NCI-H2081 (cell line): Measurements from ENCODE around the gene TXNIP.
A peak's percentile ranks its signal among the peaks of the same experiment; 100 is the strongest.

Source experiments
- DNase-seq, 2 experiments: peaks; one replicate each; lab custom pipeline; 2025; lab: John Stamatoyannopoulos, UW

The TXNIP gene

DNA sequence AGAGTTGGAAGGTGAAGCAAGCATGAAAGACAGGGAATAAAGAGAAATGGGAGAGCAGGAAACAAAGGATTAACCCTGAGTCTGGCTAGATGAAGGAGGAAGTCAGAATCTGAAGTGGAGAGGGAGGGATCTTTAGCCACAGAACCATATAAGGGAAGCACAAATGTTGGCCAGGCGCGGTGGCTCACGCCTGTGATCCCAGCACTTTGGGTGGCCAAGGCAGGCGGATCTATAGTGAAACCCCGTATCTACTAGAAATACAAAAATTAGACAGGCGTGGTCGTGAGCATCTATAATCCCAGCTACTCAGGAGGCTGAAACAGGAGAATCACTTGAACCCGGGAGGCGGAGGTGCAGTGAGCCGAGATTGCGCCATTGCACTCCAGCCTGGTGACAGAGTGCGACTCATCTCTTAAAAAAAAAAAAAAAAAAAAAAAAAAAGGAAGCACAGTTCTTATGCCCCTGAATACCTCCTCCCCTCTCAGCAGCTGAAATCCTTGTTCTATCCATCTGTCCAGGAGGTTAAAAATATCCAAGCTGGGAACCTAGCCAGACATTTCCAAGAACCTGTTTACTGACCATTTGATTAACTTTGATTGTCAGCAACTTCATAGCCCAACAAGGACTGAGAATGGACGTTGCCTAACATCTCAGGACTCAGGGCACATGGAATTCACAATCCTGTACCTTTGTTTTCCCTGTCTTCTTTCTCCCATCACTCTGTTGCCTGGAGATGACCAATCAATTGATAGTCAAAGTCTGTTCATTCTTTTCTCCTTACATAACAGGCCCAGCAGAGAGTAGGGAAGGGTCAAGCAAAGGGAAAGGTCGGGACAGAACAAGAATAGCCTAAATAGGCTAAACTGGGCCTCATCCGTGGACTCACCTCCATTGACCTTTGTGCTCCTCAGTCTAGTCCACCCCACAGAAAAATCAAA, 10.6 kb downstream of the TXNIP start:
- no peak for DNase-seq

DNA sequence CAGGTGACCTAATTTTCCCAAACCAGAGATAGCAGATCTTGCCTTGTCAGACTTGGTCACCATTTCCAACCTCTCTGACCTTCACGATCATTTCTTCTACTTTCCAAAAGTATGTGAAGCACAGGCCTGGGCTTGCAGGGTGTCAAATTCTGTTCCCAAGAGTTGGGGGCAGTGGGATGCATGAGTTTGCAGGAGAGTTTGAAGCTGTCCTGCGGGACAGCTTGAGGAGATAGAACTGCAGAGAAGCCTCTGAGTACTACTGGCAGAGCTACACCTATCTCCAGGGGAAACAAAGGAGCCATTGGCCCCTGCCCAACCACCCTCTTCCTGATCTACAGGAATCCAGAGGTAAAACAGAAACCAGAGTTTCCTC, 11.3 kb downstream of the TXNIP start:
- no peak for DNase-seq

DNA sequence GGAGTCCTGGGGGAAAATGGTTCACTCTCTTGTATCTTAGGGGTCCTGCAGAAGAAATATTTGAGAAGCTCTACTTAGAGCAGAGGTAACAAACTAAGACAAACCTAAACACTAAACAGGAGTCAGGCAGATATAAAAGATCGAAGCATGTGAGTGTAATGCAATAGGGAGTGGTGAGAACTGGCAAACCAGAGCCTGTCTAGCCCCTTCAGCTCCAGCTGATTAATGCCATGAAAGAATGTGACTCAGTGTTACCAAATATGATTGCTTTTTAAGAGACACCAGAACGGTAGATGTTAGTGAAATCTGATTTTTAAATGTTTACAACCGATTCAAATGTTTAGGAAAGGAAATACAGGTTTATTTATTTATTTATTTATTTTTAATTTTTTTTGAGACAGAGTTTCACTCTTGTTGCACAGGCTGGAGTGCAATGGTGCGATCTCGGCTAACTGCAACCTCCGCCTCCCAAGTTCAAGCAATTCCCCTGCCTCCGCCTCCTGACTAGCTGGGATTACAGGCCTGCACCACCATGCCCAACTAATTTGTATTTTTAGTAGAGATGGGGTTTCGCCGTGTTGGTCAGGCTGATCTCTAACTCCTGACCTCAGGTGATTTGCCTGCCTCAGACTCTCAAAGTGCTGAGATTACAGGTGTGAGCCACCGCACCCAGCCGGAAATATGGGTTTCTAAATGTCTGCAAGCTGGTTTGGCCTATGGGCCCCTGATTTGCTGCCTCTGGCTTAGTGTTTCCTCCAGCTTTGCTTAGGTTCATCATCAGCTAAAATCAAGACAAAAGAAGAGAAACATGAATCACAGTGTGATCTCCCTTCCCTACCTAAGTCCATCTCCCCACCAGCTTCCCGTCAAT, 12.2 kb downstream of the TXNIP start:
- DNase-seq, result no peak

DNA sequence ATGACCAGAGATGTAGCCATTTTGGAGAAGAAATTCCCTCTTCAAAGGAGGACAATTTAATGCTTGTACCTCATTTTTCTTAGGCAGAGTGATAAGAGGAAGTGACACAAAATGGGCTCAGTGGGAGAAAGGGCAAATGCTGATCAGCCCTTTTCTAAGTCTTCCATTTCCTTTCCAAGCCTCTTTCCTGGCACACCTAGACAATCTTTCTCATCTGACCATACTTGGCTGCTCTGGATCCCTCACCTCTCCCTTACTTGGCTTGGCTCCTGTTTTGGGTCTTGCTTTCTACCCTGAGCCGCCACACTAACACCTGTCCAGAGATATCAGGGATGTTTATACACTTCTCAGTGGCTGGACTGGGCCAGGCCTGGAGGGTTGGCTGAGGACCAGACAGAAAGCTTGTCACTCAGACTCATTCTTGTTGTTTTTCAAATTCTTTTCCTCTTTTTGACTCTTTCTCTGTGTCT, 13.1 kb downstream of the TXNIP start:
- DNase-seq, result no peak

DNA sequence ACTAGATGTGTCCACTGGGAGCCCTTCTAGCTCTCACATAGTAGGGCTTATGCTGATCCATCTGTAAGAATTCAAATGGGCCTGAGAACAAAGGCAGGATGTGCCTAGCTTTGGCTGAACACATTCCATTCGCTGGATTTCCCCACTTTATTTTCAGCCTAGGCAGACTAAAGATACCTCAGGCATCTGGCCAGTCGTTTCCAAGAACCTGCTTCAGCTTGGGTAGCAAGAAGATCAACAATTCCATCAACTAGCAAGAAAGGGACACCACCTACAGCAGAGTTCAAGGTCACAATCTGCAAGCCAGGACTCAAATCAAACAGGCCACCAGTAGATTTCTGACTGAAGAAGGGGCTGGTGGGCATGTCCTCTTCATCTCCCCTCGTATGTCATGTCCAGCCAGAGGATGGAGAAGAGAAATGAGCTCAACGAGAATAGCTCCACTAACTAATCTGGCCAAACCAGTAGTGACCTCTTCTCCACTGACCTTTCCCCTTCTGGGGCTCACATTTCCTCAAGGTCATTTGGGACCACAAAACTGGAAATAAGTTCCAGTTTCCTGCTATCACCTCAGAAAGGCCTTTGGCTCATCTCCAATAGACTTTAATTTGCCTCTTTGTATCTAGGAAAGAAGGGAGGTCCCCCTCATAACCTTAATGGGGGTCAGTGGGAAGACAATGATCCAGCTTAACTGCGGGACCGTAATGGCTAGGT, 14.2 kb downstream of the TXNIP start:
- no peak for DNase-seq

DNA sequence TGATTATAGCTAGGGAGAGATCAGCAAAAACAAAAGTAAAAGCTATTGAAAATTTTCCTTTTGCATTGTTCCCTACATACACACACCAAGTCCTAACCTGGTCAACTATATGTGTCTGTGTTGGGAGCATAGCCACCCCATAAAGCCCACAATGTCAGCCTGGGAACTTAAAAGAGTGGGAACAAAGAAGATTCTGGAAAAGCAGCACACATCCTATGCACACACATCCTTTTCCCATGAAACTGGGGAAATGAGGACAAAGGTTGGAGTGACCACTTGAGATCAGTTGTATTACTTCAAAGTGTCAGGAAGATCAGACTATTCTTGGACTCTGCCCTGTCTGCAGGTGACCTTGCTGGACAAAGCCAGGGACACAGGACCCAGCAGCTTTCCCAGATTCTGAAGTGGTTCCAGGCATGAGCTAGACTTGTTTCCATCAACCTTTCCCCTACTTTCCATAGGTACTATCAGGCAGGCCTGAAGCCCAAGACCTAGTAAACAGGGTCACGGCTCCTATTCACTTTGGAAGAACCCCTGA, 15.9 kb downstream of the TXNIP start:
- DNase-seq, result no peak

DNA sequence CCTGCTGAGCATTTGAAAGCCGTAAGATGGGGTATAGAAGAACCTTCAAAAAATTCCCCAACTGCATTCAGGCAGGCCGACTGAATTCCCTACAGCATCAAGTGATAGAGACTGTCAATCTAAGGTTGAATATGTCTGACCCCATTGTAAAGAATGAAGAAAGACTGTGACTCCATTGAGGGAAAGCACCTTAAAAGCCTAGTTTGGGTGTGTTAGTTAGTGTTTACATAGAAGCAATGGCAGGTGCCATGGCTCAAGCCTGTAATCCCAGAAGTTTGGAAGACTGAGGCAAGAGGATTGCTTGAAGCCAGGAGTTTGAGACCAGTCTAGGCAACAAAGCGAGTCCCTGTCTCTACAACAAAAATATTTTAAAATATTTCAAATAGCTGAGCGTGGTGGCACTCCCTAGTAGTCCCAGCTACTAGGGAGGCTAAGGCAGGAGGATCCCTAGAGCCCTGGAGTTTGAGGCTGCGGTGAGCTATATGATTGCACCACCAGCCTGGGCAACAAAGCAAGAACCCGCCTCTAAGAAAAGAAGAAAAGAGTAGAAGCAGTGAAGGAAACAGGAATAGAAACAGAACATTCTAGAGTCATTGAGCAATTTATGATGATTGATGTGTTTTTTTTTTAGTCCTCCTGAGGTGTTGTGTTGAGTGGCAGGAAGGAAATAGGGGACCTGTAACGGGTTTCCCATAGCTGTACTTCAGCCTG, 16.5 kb downstream of the TXNIP start:
- DNase-seq, result no peak

DNA sequence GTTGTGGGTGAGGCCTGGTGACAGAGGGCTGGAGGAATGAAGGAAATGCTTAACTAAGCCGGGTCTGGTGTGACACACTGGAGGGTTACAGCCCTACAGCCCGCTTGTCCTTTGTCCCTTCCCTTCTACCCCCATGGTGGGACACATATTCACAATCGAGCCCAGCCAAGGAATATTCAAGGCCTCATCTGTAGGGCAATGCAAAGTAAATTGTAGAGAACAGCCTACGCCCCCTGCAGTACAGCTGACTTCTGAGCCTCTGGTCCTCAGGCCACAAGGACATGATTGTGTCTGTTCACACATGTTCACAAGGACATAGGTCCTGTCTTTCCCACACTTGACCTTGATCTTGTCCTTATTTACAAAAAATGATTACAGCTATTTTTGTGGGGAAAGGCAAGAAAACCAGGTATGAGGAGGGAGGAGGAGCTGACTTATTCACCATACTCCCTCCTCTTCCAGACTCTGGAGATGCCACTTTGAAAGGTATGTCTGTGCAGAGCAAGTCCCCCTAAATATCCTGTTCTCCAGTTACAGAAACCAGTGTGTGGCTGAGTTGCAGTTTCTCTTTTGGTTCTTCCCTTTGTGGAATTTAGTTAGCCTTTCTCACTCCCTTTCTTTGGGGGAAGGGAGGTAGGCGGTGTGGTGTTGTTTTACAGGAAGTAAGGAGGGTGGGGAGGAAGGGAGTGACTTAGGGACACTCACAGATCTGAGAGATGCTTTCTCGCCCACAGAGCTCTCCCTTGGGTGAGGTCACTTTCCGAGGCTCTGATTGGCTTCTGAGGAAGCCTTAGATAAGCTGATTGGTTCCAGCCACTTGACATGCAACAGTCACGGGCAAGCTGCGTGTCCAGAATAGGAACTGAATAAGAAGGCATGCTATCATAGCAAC, 17.3 kb downstream of the TXNIP start:
- DNase-seq, result peak; percentile 73 to 74

DNA sequence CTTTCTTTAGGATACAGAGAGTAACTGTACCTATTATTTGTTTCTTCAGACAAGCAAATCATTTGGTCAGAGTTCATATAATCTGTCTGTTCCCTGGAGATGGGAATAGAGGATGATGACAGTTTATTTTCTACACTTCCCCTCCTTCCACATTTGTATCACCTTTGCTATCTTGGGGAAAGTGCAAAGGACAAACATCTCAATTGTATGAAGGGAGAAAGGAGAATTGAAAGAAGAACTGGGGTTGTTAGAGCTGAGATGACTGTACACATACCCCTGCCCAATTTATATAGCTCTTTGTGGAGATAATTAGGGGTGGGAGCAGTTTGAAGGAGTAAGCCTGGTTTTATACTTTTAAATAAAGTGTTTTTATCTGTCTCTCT, 17.9 kb downstream of the TXNIP start:
- DNase-seq, result no peak

DNA sequence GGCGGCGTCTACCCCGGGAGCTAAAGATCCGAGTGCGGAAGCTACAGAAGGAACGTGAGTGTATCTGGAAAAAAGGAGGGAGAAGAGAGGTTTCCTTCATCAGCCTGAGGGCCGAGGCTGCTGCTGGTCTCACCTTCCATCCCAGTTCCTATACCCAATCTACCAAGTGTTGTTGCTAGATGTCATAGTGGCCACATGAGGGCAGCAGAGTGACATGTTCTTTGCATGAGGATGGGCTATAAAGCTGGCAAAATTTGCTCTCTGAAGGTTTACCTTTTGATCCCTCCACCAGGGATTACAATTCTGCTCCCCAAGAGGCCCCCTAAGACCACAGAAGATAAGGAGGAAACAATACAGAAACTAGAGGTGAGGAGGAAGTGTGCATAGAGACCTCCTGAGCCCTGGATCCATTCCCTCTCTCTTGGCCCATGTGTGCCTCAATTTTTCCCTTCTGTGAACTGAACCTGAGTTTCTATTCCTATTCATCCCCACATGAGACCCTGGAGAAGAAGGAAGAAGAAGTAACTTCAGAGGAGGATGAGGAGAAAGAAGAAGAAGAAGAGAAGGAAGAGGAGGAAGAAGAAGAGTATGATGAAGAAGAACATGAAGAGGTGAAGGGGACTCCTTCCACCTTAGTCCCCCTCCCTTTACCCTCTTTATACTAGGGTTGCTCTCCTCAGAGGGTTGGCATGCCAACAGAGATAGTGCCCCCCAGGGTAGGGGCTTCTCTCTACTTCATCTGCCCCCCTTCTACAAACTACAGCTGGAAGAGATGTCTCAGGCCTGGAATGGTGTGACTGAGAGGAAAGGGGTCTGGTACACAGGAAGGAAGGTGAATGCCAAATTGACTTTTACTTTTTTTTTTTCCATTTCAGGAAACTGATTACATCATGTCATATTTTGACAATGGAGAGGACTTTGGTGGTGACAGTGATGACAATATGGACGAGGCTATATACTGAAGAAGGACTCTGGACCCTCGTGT, 18.6 kb downstream of the TXNIP start:
- DNase-seq, result peak; percentile 84 to 91

DNA sequence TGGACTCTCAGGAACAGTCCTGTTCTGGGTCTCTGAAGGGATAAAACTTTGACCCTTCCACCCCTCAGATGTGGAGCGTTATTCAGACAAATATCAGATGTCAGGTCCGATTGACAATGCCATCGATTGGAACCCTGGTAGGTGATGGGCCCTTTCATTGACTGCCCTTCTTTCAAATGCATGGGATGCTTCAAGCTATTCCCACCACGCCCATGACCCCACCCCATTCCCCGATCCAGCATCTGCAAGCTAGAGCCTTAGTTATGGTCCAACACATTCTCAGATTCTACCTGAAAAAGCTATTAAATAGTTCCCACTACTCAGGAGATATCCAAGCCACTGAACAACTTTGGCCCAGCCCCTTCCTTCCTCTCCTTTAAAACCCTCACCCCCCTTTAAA, 19.4 kb downstream of the TXNIP start:
- DNase-seq, result no peak

DNA sequence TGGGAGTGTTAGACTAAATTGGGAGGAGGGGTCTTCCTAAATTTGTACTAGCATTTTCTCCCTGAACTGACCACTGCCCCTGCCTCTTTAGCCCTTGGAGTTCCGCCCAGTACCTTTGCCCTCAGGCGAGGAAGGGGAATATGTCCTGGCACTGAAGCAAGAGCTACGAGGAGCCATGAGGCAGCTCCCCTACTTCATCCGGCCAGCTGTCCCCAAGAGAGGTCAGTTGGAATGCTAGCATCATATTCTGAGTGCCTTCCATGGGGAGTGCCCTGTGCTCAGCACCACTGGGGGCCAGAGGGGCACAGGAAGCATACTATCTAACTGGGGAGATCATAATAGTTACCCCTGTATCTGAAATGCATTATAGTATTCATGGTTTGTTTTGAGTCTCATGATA, 21.2 kb downstream of the TXNIP start:
- no peak for DNase-seq

DNA sequence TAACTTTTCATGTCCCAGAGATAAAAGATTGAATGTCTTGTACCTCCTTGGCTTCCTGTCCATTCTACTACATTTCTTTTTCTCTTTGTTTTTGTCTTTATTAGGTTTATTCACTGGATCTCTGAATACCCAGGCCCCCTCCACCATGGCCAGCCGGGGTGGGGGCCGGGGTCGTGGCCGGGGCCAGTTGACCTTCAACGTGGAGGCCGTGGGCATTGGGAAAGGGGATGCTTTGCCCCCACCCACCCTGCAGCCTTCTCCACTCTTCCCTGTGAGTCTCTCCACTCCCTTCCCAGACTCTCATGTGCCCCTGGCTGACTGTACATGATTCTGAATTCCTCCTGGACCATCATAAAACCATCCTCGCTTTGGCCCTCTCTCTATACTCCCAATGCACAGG, 21.7 kb downstream of the TXNIP start:
- DNase-seq, result no peak

DNA sequence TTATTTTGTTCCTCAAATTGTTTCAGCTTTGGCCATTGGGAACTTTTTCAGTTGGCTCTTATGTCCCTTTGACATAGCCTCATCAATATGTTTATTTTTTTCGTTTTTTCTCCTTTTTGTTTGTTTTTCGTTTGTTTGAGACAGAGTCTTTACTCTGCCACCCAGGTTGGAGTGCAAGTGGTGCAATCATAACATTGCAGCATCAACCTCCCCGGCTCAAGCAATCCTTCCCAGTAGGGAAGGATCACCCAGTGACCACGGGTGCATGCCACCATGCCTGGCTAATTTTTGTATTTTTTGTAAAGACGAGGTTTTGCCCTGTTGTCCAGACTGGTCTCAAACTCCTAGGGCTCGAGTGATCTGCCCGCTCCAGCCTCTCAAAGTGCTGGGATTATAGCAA, 23.8 kb downstream of the TXNIP start:
- DNase-seq, result no peak

DNA sequence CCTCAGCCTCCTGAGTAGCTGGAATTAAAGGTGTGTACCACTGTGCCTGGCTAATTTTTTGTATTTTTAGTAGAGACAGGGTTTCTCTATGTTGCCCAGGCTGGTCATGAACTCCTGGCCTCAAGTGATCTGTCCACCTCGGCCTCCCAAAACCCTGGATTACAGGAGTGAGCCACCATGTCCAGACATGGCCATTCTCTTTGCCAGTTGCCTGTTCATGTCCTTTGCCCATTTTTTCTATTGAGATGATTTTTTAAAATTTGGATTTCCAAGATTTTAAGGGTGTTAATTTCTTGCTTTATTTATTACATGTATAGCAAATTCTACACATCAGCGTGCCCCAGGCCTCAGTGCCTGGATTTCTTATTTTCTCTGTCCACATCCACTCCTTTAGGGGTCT, 29.1 kb downstream of the TXNIP start:
- DNase-seq, result no peak

DNA sequence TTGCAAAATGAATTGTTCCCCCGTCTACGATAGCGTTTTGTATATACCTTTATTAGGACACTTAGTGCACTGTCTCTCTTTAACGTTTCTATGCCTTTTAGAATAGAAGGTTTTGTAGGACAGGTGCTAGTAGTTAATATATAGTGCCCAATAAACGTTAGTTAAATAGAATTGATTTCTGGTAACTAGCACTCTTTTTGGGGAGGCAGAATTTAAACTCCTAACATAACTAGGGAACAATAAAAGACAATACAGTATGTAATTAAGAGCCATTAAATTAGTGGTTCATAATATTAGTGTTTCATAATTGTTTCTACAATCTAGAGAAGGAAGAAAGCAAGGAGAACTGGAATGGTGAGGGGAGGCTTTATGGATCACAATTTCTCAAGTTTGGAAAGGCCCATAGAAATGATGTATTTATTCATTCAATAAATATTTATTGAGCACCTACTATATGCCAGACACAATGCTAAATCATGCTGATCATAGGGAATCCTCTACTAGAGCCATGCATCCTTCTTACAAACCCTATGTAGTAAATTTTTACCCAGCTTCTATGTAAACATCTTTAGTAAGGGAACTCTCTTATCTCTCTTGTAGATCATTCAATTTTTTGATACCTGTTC, 31.1 kb downstream of the TXNIP start:
- DNase-seq, result no peak

DNA sequence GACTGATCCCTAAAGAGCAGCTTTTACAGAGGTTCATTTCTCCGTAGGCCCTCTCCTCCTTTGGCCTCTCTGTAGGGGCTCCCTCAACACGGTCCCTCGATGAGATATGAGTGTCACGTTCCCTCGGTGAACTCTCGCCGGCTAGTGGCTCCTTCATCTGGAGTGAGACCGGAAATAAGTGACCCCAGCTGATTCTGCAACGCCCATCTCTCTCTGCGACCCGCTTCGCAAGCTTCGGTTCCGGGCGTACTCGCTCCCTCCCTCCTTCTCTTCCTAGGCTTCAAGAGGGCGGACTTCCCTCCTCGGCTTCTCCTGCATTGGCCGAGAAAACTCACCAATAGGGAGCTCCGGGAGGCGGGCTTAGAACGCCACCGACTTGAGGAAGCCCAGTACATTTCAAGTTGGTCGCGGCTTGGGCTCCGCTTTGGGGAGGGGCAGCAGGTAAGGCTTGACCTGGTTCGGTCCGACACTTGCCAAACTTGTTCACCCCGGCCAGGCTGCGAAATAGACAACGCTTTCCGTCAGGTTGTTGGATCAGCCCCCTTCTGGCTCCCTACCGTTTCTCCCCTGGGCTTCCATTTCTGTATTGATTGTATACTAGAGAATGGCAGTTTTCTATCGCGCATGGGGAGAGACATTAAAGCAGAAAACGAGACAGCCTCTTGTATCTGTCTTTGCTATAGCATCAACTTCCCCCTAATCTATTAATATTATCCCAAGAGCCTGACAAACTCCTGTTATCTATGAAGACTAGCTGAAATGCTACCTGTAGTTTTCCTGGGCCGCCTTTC, 31.9 kb downstream of the TXNIP start, which contains the start of the genes ANKRD34A and POLR3GL:
Gene ANKRD34A (minus strand): TSS at position 248 of the 791 bp plus-strand sequence. CDS start 2,816 bp downstream, outside the sequence.
Gene POLR3GL (plus strand): TSS at position 363 of the 791 bp plus-strand sequence. CDS start 10,176 bp downstream, outside the sequence.
- DNase-seq, result peak; percentile 94 to 97
